ENCODE measurements around the gene MRO.

Gene MRO

DNA sequence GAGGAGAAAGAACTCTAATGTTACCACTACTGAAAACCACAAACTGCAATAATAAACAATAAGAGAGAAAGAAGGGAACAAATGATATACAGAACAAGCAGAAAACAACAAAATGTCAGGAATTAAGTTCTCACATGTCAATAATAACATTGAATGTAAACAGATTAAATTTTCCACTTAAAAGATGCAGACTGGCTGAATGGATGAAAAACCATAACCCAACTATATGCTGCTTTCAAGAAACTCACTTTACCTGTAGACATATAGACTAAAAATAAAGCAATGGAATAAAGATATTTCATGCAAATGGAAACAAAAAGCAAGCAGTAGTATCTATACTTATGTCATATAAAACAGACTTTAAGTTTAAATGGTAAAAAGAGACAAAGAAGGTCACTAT lies 50.4 kb downstream of the MRO start:
- H3K9ac ChIP-seq (ENCODE audit: low read length in 2 of 2) = no peak overlapping the region
- no peaks in the 10 kb centered on the region for H3K27me3 ChIP-seq (ENCODE audit: control insufficient read depth in 1 of 2, insufficient read depth in 2 of 2, low read length in 2 of 2)
- H3K4me3 ChIP-seq (ENCODE audit: low read length in 2 of 2) = no peak overlapping the region
- H3K9me3 ChIP-seq (ENCODE audit: control insufficient read depth in 2 of 2, low read length in 2 of 2) = peaks cover 0 to 6% of the 10 kb centered on the region in 2 donors
- no peaks in the 10 kb centered on the region for H3K4me1 ChIP-seq (ENCODE audit: control insufficient read depth, insufficient read depth, low read length)
- H3K27ac ChIP-seq (ENCODE audit: low read length) = no peak overlapping the region
- no peaks in the 10 kb centered on the region for H3K36me3 ChIP-seq (ENCODE audit: control insufficient read depth in 2 of 2, insufficient read depth in 2 of 2, low read length in 2 of 2)

DNA sequence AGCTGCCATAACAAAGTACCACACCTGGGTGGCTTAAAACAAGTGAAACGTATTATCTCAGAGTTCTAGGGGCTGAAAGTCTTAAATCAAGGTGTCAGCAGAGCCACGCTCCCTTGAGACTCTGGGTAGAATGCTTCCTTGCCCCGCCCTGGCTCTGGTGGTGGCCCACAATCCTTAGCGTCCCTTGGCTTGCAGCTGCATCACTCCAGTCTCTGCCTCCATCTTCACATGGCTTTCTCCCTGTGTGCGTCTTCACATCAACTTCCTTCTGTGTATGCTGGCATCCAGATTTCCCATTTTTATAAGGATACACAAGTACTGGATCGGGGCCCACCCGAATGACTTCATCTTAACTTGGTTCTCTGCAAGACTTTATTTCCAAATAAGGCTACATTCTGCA lies 62.5 kb downstream of the MRO start:
- Histone ChIP-seq H3K9me3 (ENCODE audit: control insufficient read depth in 2 of 2, low read length in 2 of 2) (peaks cover 0 to 5% of the 10 kb centered on the region in 2 donors), H3K27ac (ENCODE audit: low read length) (no peak overlapping the region), H3K4me1 (ENCODE audit: control insufficient read depth, insufficient read depth, low read length) (no peaks in the 10 kb centered on the region), H3K36me3 (ENCODE audit: control insufficient read depth in 2 of 2, insufficient read depth in 2 of 2, low read length in 2 of 2) (no peaks in the 10 kb centered on the region), H3K4me3 (ENCODE audit: low read length in 2 of 2) (no peak overlapping the region), H3K9ac (ENCODE audit: low read length in 2 of 2) (no peak overlapping the region), H3K27me3 (ENCODE audit: control insufficient read depth in 1 of 2, insufficient read depth in 2 of 2, low read length in 2 of 2) (no peaks in the 10 kb centered on the region)

DNA sequence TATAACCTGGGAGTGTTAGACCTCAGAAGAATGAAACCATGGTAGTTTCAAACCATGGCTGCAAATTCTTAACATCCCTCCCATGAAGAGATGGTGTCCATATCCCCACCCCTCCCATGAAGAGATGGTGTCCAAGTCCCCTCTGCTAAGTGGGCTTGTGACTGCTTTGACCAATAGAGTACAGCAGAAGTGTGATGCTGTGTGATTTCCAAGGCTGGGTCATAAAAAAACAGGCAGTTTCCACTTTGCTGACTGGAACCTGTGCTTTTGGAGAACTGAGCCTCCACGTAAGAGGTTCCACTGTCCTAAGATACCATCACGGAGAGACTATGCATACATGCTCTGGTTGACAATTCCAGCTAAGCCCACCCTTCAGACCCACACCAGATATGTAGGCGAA lies 65.5 kb downstream of the MRO start:
- Histone ChIP-seq H3K27me3 (ENCODE audit: control insufficient read depth in 1 of 2, insufficient read depth in 2 of 2, low read length in 2 of 2) (peaks cover 2 to 4% of the 10 kb centered on the region in 2 donors), H3K36me3 (ENCODE audit: control insufficient read depth in 2 of 2, insufficient read depth in 2 of 2, low read length in 2 of 2) (no peaks in the 10 kb centered on the region), H3K4me3 (ENCODE audit: low read length in 2 of 2) (no peak overlapping the region), H3K9me3 (ENCODE audit: control insufficient read depth in 2 of 2, low read length in 2 of 2) (peaks cover 5% of the 10 kb centered on the region in 2 donors), H3K4me1 (ENCODE audit: control insufficient read depth, insufficient read depth, low read length) (no peaks in the 10 kb centered on the region), H3K27ac (ENCODE audit: low read length) (no peak overlapping the region), H3K9ac (ENCODE audit: low read length in 2 of 2) (no peak overlapping the region)

DNA sequence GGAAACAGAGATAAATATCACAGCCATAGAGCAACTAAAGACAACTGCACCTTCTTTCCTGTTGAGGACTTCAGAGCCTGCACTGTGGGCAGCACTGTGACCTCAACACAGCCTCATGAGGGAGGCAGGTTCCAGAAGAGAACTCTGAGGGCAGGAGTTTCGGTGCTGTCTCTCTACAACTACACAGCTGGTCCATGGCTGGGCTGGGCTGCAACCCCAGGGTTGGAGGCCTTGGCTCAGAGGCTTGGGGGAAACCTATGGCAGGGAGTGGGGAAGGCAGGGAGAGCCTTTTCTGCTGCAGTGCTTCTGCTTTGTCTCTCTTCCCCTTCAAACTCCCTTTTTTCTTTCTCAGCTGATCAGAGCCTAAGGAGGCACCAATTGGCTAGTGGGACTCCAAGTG lies 66.5 kb downstream of the MRO start:
- peaks cover 5% of the 10 kb centered on the region in 2 donors for H3K9me3 ChIP-seq (ENCODE audit: control insufficient read depth in 2 of 2, low read length in 2 of 2)
- no peak overlapping the region for H3K4me3 ChIP-seq (ENCODE audit: low read length in 2 of 2)
- H3K36me3 ChIP-seq (ENCODE audit: control insufficient read depth in 2 of 2, insufficient read depth in 2 of 2, low read length in 2 of 2) = no peaks in the 10 kb centered on the region
- no peaks in the 10 kb centered on the region for H3K4me1 ChIP-seq (ENCODE audit: control insufficient read depth, insufficient read depth, low read length)
- H3K27ac ChIP-seq (ENCODE audit: low read length) = no peak overlapping the region
- H3K27me3 ChIP-seq (ENCODE audit: control insufficient read depth in 1 of 2, insufficient read depth in 2 of 2, low read length in 2 of 2) = peaks cover 2 to 4% of the 10 kb centered on the region in 2 donors
- H3K9ac ChIP-seq (ENCODE audit: low read length in 2 of 2) = no peak overlapping the region

DNA sequence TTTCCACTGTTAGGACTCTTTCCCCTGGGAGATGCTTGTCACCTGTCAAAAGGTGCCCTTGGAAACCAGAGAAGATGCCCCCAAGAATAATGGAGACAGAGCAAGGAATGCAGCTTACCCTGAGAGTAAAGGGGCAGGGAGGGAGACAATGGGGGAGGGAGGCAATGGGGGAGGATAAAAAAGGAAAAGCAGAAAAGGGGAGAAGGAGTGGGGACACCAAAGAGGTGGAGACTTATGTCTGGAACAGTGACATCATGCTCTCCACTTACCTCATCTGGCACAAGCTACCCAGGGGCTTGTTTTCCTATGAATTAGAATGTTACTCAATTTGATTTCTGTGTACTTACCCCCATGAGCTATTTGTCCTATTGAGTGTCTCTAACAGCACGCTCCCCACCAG lies 67.9 kb downstream of the MRO start:
- H3K9me3 ChIP-seq (ENCODE audit: control insufficient read depth in 2 of 2, low read length in 2 of 2) = peaks cover 7 to 8% of the 10 kb centered on the region in 2 donors
- no peak overlapping the region for H3K27ac ChIP-seq (ENCODE audit: low read length)
- H3K36me3 ChIP-seq (ENCODE audit: control insufficient read depth in 2 of 2, insufficient read depth in 2 of 2, low read length in 2 of 2) = no peaks in the 10 kb centered on the region
- peaks cover 2 to 4% of the 10 kb centered on the region in 2 donors for H3K27me3 ChIP-seq (ENCODE audit: control insufficient read depth in 1 of 2, insufficient read depth in 2 of 2, low read length in 2 of 2)
- no peak overlapping the region for H3K4me3 ChIP-seq (ENCODE audit: low read length in 2 of 2)
- no peaks in the 10 kb centered on the region for H3K4me1 ChIP-seq (ENCODE audit: control insufficient read depth, insufficient read depth, low read length)
- H3K9ac ChIP-seq (ENCODE audit: low read length in 2 of 2) = no peak overlapping the region

DNA sequence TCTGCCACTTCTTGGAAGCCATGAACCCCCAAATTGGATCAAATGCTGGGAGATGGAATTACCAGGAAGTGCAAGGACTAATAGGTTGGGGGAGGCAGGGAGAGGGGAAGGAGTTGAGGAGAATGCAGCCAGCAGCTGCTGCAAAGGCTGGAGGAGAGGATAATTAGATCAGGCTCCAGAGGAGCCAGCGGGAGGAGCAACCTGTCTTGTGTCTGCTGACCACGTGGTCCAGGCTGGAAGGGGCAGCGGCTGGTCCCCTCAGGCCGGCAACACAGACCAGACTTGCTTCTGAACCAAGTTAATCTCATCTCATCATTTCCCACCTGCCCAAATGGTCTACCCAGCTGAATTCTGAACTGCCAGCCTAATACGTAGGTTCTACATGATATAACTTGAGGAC lies 68.3 kb downstream of the MRO start:
- Histone ChIP-seq H3K9me3 (ENCODE audit: control insufficient read depth in 2 of 2, low read length in 2 of 2) (peaks cover 7 to 8% of the 10 kb centered on the region in 2 donors), H3K36me3 (ENCODE audit: control insufficient read depth in 2 of 2, insufficient read depth in 2 of 2, low read length in 2 of 2) (no peaks in the 10 kb centered on the region), H3K4me1 (ENCODE audit: control insufficient read depth, insufficient read depth, low read length) (no peaks in the 10 kb centered on the region), H3K27me3 (ENCODE audit: control insufficient read depth in 1 of 2, insufficient read depth in 2 of 2, low read length in 2 of 2) (peaks cover 2 to 4% of the 10 kb centered on the region in 2 donors), H3K4me3 (ENCODE audit: low read length in 2 of 2) (no peak overlapping the region), H3K9ac (ENCODE audit: low read length in 2 of 2) (no peak overlapping the region), H3K27ac (ENCODE audit: low read length) (no peak overlapping the region)

DNA sequence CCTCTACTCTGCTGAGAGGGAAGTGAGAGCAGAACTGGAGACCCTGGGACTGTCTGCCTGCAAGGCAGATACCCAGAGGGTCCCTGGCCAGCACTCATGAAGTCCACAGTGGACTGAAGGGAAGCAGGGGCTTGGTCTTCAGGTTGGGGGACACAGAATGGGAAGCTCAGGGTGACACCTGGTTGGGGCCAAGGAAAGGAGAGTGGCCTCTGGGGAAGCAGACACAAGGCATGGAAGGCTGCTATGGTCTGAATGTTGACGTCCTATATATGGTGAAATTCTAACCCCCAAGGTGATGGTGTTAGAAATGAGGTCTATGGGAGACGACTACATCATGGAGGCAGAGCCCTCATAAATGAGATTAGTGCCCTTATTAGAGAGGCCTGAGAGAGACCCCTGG lies 69.3 kb downstream of the MRO start:
- Histone ChIP-seq H3K36me3 (ENCODE audit: control insufficient read depth in 2 of 2, insufficient read depth in 2 of 2, low read length in 2 of 2) (no peaks in the 10 kb centered on the region), H3K27ac (ENCODE audit: low read length) (no peak overlapping the region), H3K9me3 (ENCODE audit: control insufficient read depth in 2 of 2, low read length in 2 of 2) (peaks cover 7 to 8% of the 10 kb centered on the region in 2 donors), H3K27me3 (ENCODE audit: control insufficient read depth in 1 of 2, insufficient read depth in 2 of 2, low read length in 2 of 2) (peaks cover 2 to 4% of the 10 kb centered on the region in 2 donors), H3K9ac (ENCODE audit: low read length in 2 of 2) (no peak overlapping the region), H3K4me3 (ENCODE audit: low read length in 2 of 2) (no peak overlapping the region), H3K4me1 (ENCODE audit: control insufficient read depth, insufficient read depth, low read length) (no peaks in the 10 kb centered on the region)

DNA sequence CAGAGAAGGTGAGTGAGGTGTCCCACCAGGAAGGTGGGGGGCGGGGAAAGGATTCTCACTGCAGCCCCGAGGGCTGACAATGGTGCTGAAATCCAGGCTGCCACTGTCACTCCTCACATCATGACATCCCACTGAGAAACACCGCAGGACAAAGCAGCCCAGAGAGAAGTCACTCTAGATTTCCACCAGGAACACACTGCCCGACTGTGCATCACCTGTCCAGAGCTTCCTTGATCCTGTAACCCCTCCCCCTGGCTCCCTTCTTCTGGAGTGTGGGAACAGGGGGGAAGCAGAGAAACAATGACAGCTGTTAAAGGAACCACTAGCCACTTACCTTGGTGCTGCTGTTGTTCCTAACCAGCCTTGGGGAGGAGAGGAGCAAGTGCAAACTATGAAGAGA lies 69.9 kb downstream of the MRO start:
- Histone ChIP-seq H3K9me3 (ENCODE audit: control insufficient read depth in 2 of 2, low read length in 2 of 2) (peaks cover 7 to 8% of the 10 kb centered on the region in 2 donors), H3K4me3 (ENCODE audit: low read length in 2 of 2) (no peak overlapping the region), H3K27ac (ENCODE audit: low read length) (no peak overlapping the region), H3K9ac (ENCODE audit: low read length in 2 of 2) (no peak overlapping the region), H3K27me3 (ENCODE audit: control insufficient read depth in 1 of 2, insufficient read depth in 2 of 2, low read length in 2 of 2) (peaks cover 2 to 4% of the 10 kb centered on the region in 2 donors), H3K36me3 (ENCODE audit: control insufficient read depth in 2 of 2, insufficient read depth in 2 of 2, low read length in 2 of 2) (no peaks in the 10 kb centered on the region), H3K4me1 (ENCODE audit: control insufficient read depth, insufficient read depth, low read length) (no peaks in the 10 kb centered on the region)

DNA sequence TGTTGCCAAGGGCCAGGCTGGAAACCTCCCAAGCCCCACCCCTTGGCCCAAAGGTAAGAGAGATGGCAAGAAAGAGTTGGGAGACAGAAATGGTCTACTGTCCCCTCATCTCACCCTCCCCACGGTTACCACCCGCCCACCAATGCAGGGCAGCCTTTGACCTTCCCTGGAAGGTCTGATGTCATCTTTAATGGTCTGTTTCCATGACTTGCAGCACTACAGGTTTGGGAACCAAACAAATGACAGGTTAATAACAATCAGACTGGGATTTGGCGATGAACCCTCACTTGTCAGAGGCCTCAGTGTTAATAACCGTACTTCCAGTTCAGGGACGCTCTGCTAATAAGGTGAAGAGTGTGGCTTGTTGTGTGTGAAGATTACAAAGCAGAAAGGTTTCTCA lies 70.4 kb downstream of the MRO start:
- Histone ChIP-seq H3K36me3 (ENCODE audit: control insufficient read depth in 2 of 2, insufficient read depth in 2 of 2, low read length in 2 of 2) (no peaks in the 10 kb centered on the region), H3K9me3 (ENCODE audit: control insufficient read depth in 2 of 2, low read length in 2 of 2) (peaks cover 6 to 10% of the 10 kb centered on the region in 2 donors), H3K4me3 (ENCODE audit: low read length in 2 of 2) (no peak overlapping the region), H3K9ac (ENCODE audit: low read length in 2 of 2) (no peak overlapping the region), H3K27me3 (ENCODE audit: control insufficient read depth in 1 of 2, insufficient read depth in 2 of 2, low read length in 2 of 2) (peaks cover 2 to 4% of the 10 kb centered on the region in 2 donors), H3K27ac (ENCODE audit: low read length) (no peak overlapping the region), H3K4me1 (ENCODE audit: control insufficient read depth, insufficient read depth, low read length) (no peaks in the 10 kb centered on the region)

DNA sequence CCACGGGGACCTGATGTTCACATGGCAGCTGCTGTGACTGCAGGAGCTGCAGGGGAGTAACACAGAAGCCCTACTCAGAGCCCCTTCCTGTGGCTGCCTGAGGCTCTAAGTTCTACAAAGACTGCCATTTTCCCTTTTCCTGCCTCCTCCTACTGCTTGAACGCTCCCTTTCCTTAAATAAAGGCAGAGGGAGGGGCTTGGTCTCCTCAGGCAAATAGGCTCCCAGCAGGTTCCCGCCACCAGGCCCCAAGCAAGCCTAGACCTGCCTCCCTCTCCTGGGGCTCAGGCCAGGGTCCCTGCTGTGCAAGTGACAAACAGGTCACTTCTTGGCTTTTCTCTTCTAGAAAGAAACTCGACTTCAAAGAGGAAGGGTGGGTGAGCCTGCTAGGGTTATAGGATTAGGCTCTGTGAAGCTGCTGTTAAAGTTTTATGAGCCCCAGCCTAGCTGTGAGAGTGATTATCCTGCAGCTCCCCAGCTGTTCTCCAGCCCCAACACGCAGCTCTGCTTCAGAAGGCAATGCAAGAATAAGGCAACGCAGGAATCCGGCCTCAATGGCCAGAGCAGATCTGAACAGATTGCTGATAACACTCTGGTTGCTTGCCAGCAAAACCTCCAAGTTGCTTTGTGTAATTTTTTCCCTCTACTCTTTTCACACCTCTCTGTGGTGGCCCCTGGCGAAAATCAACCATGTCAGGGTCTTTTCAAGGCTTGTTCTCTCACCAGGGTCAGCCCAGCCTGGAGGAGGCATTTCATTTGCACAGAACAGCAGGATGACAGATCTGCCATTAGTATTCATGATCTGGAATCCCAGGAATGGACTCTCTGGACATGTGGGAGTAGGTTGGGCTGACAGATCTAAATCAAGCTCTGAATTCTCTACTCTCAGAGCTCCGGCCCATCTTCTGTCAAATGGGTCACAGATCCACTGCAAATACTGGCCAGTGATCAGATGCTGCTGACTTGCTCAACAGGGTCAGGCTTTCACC lies 71.3 kb downstream of the MRO start:
- H3K4me1 ChIP-seq (ENCODE audit: control insufficient read depth, insufficient read depth, low read length) = no peaks in the 10 kb centered on the region
- no peak overlapping the region for H3K27ac ChIP-seq (ENCODE audit: low read length)
- H3K9me3 ChIP-seq (ENCODE audit: control insufficient read depth in 2 of 2, low read length in 2 of 2) = peaks cover 6 to 17% of the 10 kb centered on the region in 2 donors
- H3K36me3 ChIP-seq (ENCODE audit: control insufficient read depth in 2 of 2, insufficient read depth in 2 of 2, low read length in 2 of 2) = no peaks in the 10 kb centered on the region
- H3K9ac ChIP-seq (ENCODE audit: low read length in 2 of 2) = no peak overlapping the region
- peaks cover 2 to 4% of the 10 kb centered on the region in 2 donors for H3K27me3 ChIP-seq (ENCODE audit: control insufficient read depth in 1 of 2, insufficient read depth in 2 of 2, low read length in 2 of 2)
- no peak overlapping the region for H3K4me3 ChIP-seq (ENCODE audit: low read length in 2 of 2)

DNA sequence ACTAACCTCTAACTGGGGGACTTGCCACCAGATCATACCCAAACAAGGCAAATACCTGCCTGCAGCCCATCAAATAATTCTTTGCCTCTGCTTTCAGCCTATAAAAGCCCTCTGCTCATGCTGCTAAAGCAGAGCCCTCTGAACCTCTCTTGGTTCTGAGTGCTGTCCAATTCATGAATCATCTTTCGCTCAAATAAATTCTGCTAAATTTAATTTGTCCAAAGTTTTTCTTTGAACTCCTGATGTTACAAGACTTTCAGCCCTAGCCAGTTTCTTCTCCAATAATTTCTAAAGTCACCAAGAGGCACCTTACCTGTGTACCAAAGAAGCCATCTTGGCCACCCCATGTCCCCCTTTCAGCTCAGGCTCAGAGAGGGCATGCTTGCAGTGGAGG lies 72.0 kb downstream of the MRO start:
- H3K9ac ChIP-seq (ENCODE audit: low read length in 2 of 2) = no peak overlapping the region
- no peak overlapping the region for H3K4me3 ChIP-seq (ENCODE audit: low read length in 2 of 2)
- H3K27ac ChIP-seq (ENCODE audit: low read length) = no peak overlapping the region
- H3K27me3 ChIP-seq (ENCODE audit: control insufficient read depth in 1 of 2, insufficient read depth in 2 of 2, low read length in 2 of 2) = peaks cover 2 to 4% of the 10 kb centered on the region in 2 donors
- no peaks in the 10 kb centered on the region for H3K36me3 ChIP-seq (ENCODE audit: control insufficient read depth in 2 of 2, insufficient read depth in 2 of 2, low read length in 2 of 2)
- peaks cover 12 to 21% of the 10 kb centered on the region in 2 donors for H3K9me3 ChIP-seq (ENCODE audit: control insufficient read depth in 2 of 2, low read length in 2 of 2)
- no peaks in the 10 kb centered on the region for H3K4me1 ChIP-seq (ENCODE audit: control insufficient read depth, insufficient read depth, low read length)

Measured in stomach smooth muscle (tissue), 2 donors.